Prostate gland (tissue), 2 donors: Measurements from ENCODE around the gene C9orf152. TPM values are rescaled to one million over a fixed set of nuclear protein-coding genes. Genes with fewer than 3 reads are reported as not detected.

Experiments
- DNase-seq: peaks from one replicate; pipeline ENCODE4 v3.0.0-alpha.2; 2019; ENCODE audit warnings: low spot score
- H3K27ac ChIP-seq, 2 donors: fragments of 200-600 bp; sonication (generic); 2 replicates each; pipeline ENCODE4 v1.5.1; 2017 to 2019
- H3K27me3 ChIP-seq: fragments of 200-600 bp; sonication (generic); replicated peaks from 2 replicates; pipeline ENCODE4 v1.5.1; 2019; ENCODE audit not compliant: insufficient read depth
- H3K36me3 ChIP-seq, 2 donors: fragments of 200-600 bp; sonication (generic); 1 replicate in 1 of 2; 2 replicates in 1 of 2; pipeline versions ENCODE4 v1.5.1 to v1.8.1; 2017 to 2019
- H3K4me1 ChIP-seq: fragments of 200-600 bp; sonication (generic); replicated peaks from 2 replicates; pipeline ENCODE4 v1.5.1; 2019
- H3K4me3 ChIP-seq, 2 donors: fragments of 200-600 bp; sonication (generic); 2 replicates each; pipeline ENCODE4 v1.5.1; 2017 to 2019
- H3K9me3 ChIP-seq: fragments of 200-600 bp; sonication (generic); 2 replicates; pipeline ENCODE4 v1.5.1; 2017
- CTCF ChIP-seq, 4 experiments: fragments of 200-600 bp in 2 of 4; fragments of 450-650 bp in 2 of 4; sonication (generic) in 2 of 4; IDR thresholded peaks; 1 replicate in 3 of 4; 2 replicates in 1 of 4; pipeline ENCODE4 v1.5.1; 2016 to 2019; ENCODE audit warnings: antibody characterized with exemption in 4 of 4, mild to moderate bottlenecking in 2 of 4, moderate library complexity in 2 of 4
- POLR2A ChIP-seq: fragments of 450-650 bp; IDR thresholded peaks from one replicate; pipeline ENCODE4 v1.6.1; 2016; ENCODE audit warnings: antibody characterized with exemption, mild to moderate bottlenecking
- POLR2AphosphoS5 ChIP-seq: sonication (generic); formaldehyde crosslinking; IDR thresholded peaks from one replicate; pipeline ENCODE4 v1.6.1; 2017; ENCODE audit warnings: antibody characterized with exemption
- WGBS: methylation state at CpG from one replicate; pipeline ENCODE4 v1.1.5; 2018; 5-methylcytosine and 5-hydroxymethylcytosine counted together
- intact Hi-C: fragments of 100-400 bp; cut with DNase I; formaldehyde crosslinking; loops from one replicate; pipeline ENCODE4 v1.14.2; 2022
- total RNA-seq, 2 donors: library from RNA; depleted of rRNA; stranded (reverse); fragments of >200 nt; gene quantifications; one replicate each; pipeline ENCODE4 v1.1.0, GENCODE V29; 2016

C9orf152 gene
- total RNA-seq, 2 donors from 2014 or later: 9.0 to 32.6 TPM

GRCh38 chr9:110180511-110181434 lies 27.2 kb downstream of the C9orf152 start:
- no peaks in the 10 kb centered on the region for H3K36me3 ChIP-seq
- H3K4me3 ChIP-seq: no peak overlapping the region
- H3K9me3 ChIP-seq: no peaks in the 10 kb centered on the region
- WGBS: 62% methylated on average over 7 of the region's 7 CpGs
- H3K27me3 ChIP-seq: no peaks in the 10 kb centered on the region
- intact Hi-C loops: loop anchor here (5.0 to 10.0 kb wide), 3 partner anchors 74 to 442 kb away; partner anchors contain the start of gene TXN
- no peaks in the 10 kb centered on the region for H3K4me1 ChIP-seq
- no peak for DNase-seq
- no peak for TF ChIP-seq POLR2A
- TF ChIP-seq POLR2AphosphoS5: no peak
- no peak for TF ChIP-seq CTCF (IDR thresholded peaks at IDR 0.05)
- no peak overlapping the region for H3K27ac ChIP-seq

GRCh38 chr9:110179734-110180133 lies 28.2 kb downstream of the C9orf152 start:
- Histone ChIP-seq H3K27me3 (no peaks in the 10 kb centered on the region), H3K4me3 (no peak overlapping the region), H3K9me3 (no peaks in the 10 kb centered on the region), H3K27ac (no peak overlapping the region), H3K36me3 (no peaks in the 10 kb centered on the region), H3K4me1 (no peaks in the 10 kb centered on the region)
- 91% methylated on average over 4 of the region's 4 CpGs for WGBS
- TF ChIP-seq CTCF (IDR thresholded peaks at IDR 0.05) (no peak), POLR2A (no peak), POLR2AphosphoS5 (no peak)
- intact Hi-C loops: loop anchor here (5.0 to 10.0 kb wide), 3 partner anchors 75 to 443 kb away; partner anchors contain the start of gene TXN
- DNase-seq: no peak

- WGBS: 87% methylated on average over 1 of the region's 1 CpG
- DNase-seq: no peak
- H3K9me3 ChIP-seq: no peaks in the 10 kb centered on the region
- no peak overlapping the region for H3K27ac ChIP-seq
- H3K27me3 ChIP-seq: no peaks in the 10 kb centered on the region
- H3K4me1 ChIP-seq: no peaks in the 10 kb centered on the region
- no peaks in the 10 kb centered on the region for H3K36me3 ChIP-seq
- H3K4me3 ChIP-seq: no peak overlapping the region
- intact Hi-C loops: no loop called here
- TF ChIP-seq POLR2A: no peak
- TF ChIP-seq CTCF (IDR thresholded peaks at IDR 0.05): no peak
- no peak for TF ChIP-seq POLR2AphosphoS5
These were observed 29.7 kb downstream of the C9orf152 start for GRCh38 chr9:110178281-110178680.

GRCh38 chr9:110175275-110175968 lies 32.5 kb downstream of the C9orf152 start:
- H3K9me3 ChIP-seq: no peaks in the 10 kb centered on the region
- no peak for DNase-seq
- TF ChIP-seq CTCF (IDR thresholded peaks at IDR 0.05) (no peak), POLR2A (no peak), POLR2AphosphoS5 (no peak)
- H3K4me3 ChIP-seq: no peak overlapping the region
- no peaks in the 10 kb centered on the region for H3K36me3 ChIP-seq
- no peak overlapping the region for H3K27ac ChIP-seq
- no peaks in the 10 kb centered on the region for H3K4me1 ChIP-seq
- H3K27me3 ChIP-seq: no peaks in the 10 kb centered on the region
- WGBS: 92% methylated on average over 4 of the region's 4 CpGs
- intact Hi-C loops: no loop called here
